Esophagus muscularis mucosa (tissue), 4 donors: ENCODE results near the gene RALGAPB. TPM values are rescaled to one million over a fixed set of nuclear protein-coding genes. Genes with fewer than 3 reads are reported as not detected.
"Not testable (repeated sequence)": the region's sequence is repeated elsewhere in the genome, so short reads cannot be mapped to it uniquely, and the experiment has no call there.

Source experiments
- DNase-seq: peaks from one replicate; pipeline ENCODE4 v3.0.0-alpha.2; 2017; ENCODE audit errors: extremely low spot score
- H3K27ac ChIP-seq, 4 donors: fragments of 200-600 bp; sonication (generic); replicated peaks in 1 of 4; 1 replicate in 3 of 4; 2 replicates in 1 of 4; pipeline ENCODE4 v1.5.1; 2016 to 2019; ENCODE audit warnings: mild to moderate bottlenecking in 1 of 4
- H3K27me3 ChIP-seq, 4 donors: fragments of 200-600 bp; sonication (generic); one replicate each; pipeline versions ENCODE4 v1.5.1 to v1.6.0; 2016 to 2019
- H3K36me3 ChIP-seq, 4 donors: fragments of 200-600 bp; sonication (generic); one replicate each; pipeline ENCODE4 v1.5.1; 2016 to 2019
- H3K4me1 ChIP-seq, 4 donors: fragments of 200-600 bp; sonication (generic); one replicate each; pipeline ENCODE4 v1.5.1; 2016 to 2019
- H3K4me3 ChIP-seq, 4 donors: fragments of 200-600 bp; sonication (generic); 1 replicate in 2 of 4; 2 replicates in 2 of 4; pipeline ENCODE4 v1.5.1; 2016 to 2019; ENCODE audit warnings: mild to moderate bottlenecking in 4 of 4, moderate library complexity in 1 of 4
- H3K9me3 ChIP-seq, 4 donors: fragments of 200-600 bp; sonication (generic); 1 replicate in 3 of 4; 2 replicates in 1 of 4; pipeline ENCODE4 v1.5.1; 2016 to 2019
- EP300 ChIP-seq: sonication (generic); formaldehyde crosslinking; IDR thresholded peaks from one replicate; pipeline ENCODE4 v1.6.1; 2017; ENCODE audit warnings: antibody characterized with exemption
- POLR2A ChIP-seq: fragments of 450-650 bp; IDR thresholded peaks from one replicate; pipeline ENCODE4 v1.6.1; 2017; ENCODE audit warnings: antibody characterized with exemption, moderate library complexity, mild to moderate bottlenecking, low read depth
- POLR2AphosphoS5 ChIP-seq, 2 donors: sonication (generic); formaldehyde crosslinking; IDR thresholded peaks; one replicate each; pipeline ENCODE4 v1.6.1; 2017; ENCODE audit warnings: antibody characterized with exemption in 2 of 2
- WGBS: methylation state at CpG from one replicate; pipeline ENCODE4 v1.1.5; 2018; 5-methylcytosine and 5-hydroxymethylcytosine counted together
- intact Hi-C: fragments of 100-400 bp; cut with DNase I; formaldehyde crosslinking; loops from one replicate; pipeline ENCODE4 v1.15.1; 2023
- total RNA-seq, 4 donors: library from RNA; depleted of rRNA; stranded (reverse); fragments of >200 nt; gene quantifications; one replicate each; pipeline versions ENCODE4 v1.1.0 to v1.2.1, GENCODE V29; 2016
- TF ChIP-seq, protein P1 (sequence below), 3 experiments: fragments of 200-600 bp in 2 of 3; fragments of 450-650 bp in 1 of 3; sonication (generic) in 2 of 3; IDR thresholded peaks; one replicate each; pipeline ENCODE4 v1.5.1; 2017 to 2019; ENCODE audit warnings: antibody characterized with exemption in 3 of 3, mild to moderate bottlenecking in 2 of 3, moderate library complexity in 1 of 3

RALGAPB gene
- total RNA-seq, 4 donors from 2014 or later = 31.5 to 37.4 (median 35.5) TPM

DNA sequence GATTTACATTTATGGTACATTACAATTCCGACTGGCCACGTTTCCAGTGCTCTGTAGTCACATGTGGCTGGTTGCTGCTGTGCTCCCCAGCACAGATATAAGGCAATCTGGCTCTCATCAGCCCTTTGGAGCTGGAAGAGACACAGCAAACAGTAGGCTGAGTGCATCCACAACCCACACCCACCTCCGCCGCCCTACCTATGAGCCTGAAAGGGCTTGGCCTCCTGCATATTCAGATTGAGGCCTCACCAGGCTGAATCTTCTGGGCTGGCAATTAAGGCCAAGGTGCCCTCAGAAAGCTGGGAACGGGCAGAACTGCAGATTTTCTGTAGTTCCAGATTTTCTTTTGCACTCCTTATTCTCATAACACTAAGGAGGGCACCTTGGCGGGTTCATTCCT, 34.8 kb upstream of the RALGAPB start:
- Histone ChIP-seq H3K27ac (no peak overlapping the region), H3K4me1 (peaks cover 3 to 20% (median 16%) of the 10 kb centered on the region in 4 donors), H3K27me3 (no peaks in the 10 kb centered on the region), H3K9me3 (no peaks in the 10 kb centered on the region), H3K36me3 (peaks cover 0 to 16% (median 11%) of the 10 kb centered on the region in 4 donors), H3K4me3 (no peak overlapping the region)
- TF ChIP-seq, protein P1, sequence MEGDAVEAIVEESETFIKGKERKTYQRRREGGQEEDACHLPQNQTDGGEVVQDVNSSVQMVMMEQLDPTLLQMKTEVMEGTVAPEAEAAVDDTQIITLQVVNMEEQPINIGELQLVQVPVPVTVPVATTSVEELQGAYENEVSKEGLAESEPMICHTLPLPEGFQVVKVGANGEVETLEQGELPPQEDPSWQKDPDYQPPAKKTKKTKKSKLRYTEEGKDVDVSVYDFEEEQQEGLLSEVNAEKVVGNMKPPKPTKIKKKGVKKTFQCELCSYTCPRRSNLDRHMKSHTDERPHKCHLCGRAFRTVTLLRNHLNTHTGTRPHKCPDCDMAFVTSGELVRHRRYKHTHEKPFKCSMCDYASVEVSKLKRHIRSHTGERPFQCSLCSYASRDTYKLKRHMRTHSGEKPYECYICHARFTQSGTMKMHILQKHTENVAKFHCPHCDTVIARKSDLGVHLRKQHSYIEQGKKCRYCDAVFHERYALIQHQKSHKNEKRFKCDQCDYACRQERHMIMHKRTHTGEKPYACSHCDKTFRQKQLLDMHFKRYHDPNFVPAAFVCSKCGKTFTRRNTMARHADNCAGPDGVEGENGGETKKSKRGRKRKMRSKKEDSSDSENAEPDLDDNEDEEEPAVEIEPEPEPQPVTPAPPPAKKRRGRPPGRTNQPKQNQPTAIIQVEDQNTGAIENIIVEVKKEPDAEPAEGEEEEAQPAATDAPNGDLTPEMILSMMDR (IDR thresholded peaks at IDR 0.05) = no peak
- no peak for TF ChIP-seq POLR2A
- TF ChIP-seq POLR2AphosphoS5 (IDR thresholded peaks at IDR 0.05) = no peak
- no peak for TF ChIP-seq EP300
- 78% methylated on average over 6 of the region's 6 CpGs for WGBS
- DNase-seq = no peak
- intact Hi-C loops = no loop called here

DNA sequence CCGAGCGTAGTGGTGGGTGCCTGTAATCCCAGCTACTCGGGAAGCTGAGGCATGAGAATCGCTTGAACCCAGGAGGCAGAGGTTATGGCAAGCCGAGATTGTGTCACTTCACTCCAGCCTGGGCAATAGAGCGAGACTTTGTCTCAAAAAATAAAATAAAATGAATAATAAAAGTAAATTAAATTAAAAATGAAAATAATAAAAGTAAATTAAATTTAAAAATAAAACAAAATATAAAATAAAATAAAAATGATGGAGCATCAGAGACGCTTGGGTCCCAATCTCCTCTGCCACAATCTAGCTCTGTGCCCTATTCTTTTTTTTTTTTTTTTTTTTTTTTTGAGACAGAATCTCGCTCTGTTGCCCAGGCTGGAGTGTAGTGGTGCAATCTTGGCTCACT, 31.5 kb upstream of the RALGAPB start:
- WGBS = 89% methylated on average over 8 of the region's 8 CpGs
- H3K4me3 ChIP-seq, DNase-seq, H3K27me3 ChIP-seq, H3K27ac ChIP-seq, intact Hi-C loops, H3K36me3 ChIP-seq, H3K9me3 ChIP-seq, H3K4me1 ChIP-seq: not testable (repeated sequence)

DNA sequence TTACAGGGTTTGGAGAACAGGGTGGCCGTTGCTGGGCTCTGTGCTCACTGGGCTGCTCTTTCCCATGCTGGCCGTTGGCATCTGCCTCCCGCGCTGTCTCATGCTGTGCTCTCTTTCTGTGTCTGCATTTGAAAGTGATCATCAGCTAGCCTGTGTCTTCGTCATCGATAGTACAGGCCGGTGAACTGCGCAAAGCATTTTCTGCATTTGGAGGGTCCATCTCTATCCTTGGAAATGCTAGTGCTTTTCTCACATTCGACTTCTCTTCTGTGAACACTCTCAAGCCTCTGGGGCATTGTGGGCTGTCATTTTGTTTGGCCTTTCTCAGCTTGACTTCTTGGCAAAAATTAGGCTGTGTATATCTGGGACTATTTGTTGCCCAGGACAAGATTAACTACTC, 30.7 kb upstream of the RALGAPB start:
- TF ChIP-seq POLR2AphosphoS5 (IDR thresholded peaks at IDR 0.05) (no peak), POLR2A (no peak), EP300 (no peak)
- TF ChIP-seq, protein P1 (IDR thresholded peaks at IDR 0.05) = no peak
- intact Hi-C loops = no loop called here
- DNase-seq = no peak

DNA sequence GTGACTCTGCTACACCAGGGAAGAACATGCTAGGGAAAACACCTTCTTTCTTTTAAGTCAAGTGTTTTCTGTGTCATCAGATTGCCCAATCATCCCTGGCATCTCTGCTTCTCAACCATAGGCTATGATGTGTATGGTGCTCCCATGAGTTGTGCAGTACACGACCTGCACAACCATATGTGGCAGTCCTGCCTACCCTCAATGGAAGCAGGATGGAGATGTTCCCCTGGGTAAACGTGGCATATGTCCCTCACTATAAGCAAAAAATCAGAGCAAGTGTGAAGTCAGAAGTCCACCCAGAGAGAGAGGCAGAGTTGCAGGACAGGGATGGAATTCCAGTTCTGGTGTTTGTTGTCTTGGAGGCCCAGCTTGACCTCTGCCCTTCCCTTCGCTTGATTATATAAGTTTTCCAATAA, 27.3 kb upstream of the RALGAPB start:
- TF ChIP-seq, protein P1 (IDR thresholded peaks at IDR 0.05) = no peak
- TF ChIP-seq EP300 = no peak
- no peak for TF ChIP-seq POLR2A
- TF ChIP-seq POLR2AphosphoS5 (IDR thresholded peaks at IDR 0.05) = no peak
- no peak for DNase-seq
- no peak overlapping the region for H3K4me3 ChIP-seq
- no peak overlapping the region for H3K27ac ChIP-seq
- no peaks in the 10 kb centered on the region for H3K27me3 ChIP-seq
- no peaks in the 10 kb centered on the region for H3K9me3 ChIP-seq
- peaks cover 6 to 23% (median 21%) of the 10 kb centered on the region in 4 donors for H3K36me3 ChIP-seq
- intact Hi-C loops = no loop called here
- 92% methylated on average over 3 of the region's 3 CpGs for WGBS
- H3K4me1 ChIP-seq = peaks cover 9 to 29% (median 25%) of the 10 kb centered on the region in 4 donors

More for the DNA sequence above, 30.7 kb upstream of the RALGAPB start:
- 72% methylated on average over 9 of the region's 9 CpGs for WGBS
- Histone ChIP-seq H3K36me3 (no peaks in the 10 kb centered on the region), H3K27me3 (no peaks in the 10 kb centered on the region), H3K4me3 (no peak overlapping the region), H3K27ac (no peak overlapping the region), H3K9me3 (no peaks in the 10 kb centered on the region), H3K4me1 (peaks cover 1 to 9% (median 7%) of the 10 kb centered on the region in 4 donors)

DNA sequence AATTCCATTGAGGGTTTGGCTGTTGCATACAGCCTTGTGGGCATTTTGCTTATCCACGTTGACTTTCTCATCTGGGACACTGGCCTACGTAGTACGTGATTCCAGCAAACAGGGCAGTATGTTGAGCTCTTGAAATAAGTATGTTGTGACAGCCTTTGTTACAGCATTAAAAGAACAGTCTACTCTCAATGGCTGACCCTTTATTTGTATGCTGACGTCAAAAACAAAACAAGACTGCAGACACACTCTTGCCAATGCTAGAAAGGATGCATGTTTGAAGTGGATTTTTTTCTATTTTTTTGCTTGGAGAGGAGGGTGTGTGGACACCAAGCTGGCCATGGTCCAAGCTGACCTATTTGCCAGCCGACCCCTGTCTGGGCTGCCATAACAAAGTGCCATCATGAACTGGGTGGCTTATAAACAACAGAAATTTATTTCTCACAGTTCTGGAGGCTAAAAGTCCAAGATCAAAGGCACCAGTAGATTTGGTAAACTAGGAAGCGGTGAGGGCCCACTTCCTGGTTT, 26.7 kb upstream of the RALGAPB start:
- peak overlapping the region in 3 of 4 donors; percentile 81 to 86 (median 85) for H3K27ac ChIP-seq
- no peaks in the 10 kb centered on the region for H3K27me3 ChIP-seq
- H3K4me3 ChIP-seq = peak overlapping the region; percentile 65 to 92 (median 82)
- WGBS = 80% methylated on average over 6 of the region's 6 CpGs
- no peak for TF ChIP-seq POLR2A
- TF ChIP-seq EP300 = no peak
- TF ChIP-seq, protein P1 (IDR thresholded peaks at IDR 0.05) = no peak
- TF ChIP-seq POLR2AphosphoS5 (IDR thresholded peaks at IDR 0.05) = no peak
- peaks cover 9 to 29% (median 26%) of the 10 kb centered on the region in 4 donors for H3K36me3 ChIP-seq
- peaks cover 9 to 29% (median 25%) of the 10 kb centered on the region in 4 donors for H3K4me1 ChIP-seq
- DNase-seq = no peak
- intact Hi-C loops = no loop called here
- H3K9me3 ChIP-seq = no peaks in the 10 kb centered on the region
